ENCODE results near the gene SIPA1L3.

- no peak for TF ChIP-seq SNAI2 (CRISPR knock-in tag; IDR thresholded peaks at IDR 0.05)
- TF ChIP-seq OSR1 (CRISPR knock-in tag; IDR thresholded peaks at IDR 0.05): no peak
- TF ChIP-seq ISL1 (CRISPR knock-in tag; IDR thresholded peaks at IDR 0.05): no peak
- no peak for TF ChIP-seq ZC3H10 (CRISPR knock-in tag; IDR thresholded peaks at IDR 0.05)
- no peak for TF ChIP-seq ZFP30 (CRISPR knock-in tag; IDR thresholded peaks at IDR 0.05)
- no peak for TF ChIP-seq PATZ1 (CRISPR knock-in tag; IDR thresholded peaks at IDR 0.05; ENCODE audit: borderline replicate concordance)
- no peak for TF ChIP-seq PPARA (CRISPR knock-in tag; IDR thresholded peaks at IDR 0.05; ENCODE audit: borderline replicate concordance)
- no peak for TF ChIP-seq RARB (CRISPR knock-in tag; IDR thresholded peaks at IDR 0.05)
Measured at GRCh38 chr19:38195237-38195636, 288.2 kb downstream of the SIPA1L3 start.
